GM12875 (cell line): ENCODE measurements around the gene BTBD2.
A peak's percentile ranks its signal among the peaks of the same experiment; 100 is the strongest.

Experiments
- H3K4me3 ChIP-seq: one replicate; pipeline ENCODE4 v1.5.1; 2011; ENCODE audit warnings: low read depth, low read length, control low read depth
- TF ChIP-seq, protein P1 (sequence below): IDR thresholded peaks from 2 replicates; pipeline ENCODE4 v1.5.1; 2011; ENCODE audit warnings: low read depth, mild to moderate bottlenecking, control low read depth, inconsistent platforms, low read length, moderate library complexity, borderline replicate concordance; ENCODE audit not compliant: insufficient read depth

Gene BTBD2

DNA sequence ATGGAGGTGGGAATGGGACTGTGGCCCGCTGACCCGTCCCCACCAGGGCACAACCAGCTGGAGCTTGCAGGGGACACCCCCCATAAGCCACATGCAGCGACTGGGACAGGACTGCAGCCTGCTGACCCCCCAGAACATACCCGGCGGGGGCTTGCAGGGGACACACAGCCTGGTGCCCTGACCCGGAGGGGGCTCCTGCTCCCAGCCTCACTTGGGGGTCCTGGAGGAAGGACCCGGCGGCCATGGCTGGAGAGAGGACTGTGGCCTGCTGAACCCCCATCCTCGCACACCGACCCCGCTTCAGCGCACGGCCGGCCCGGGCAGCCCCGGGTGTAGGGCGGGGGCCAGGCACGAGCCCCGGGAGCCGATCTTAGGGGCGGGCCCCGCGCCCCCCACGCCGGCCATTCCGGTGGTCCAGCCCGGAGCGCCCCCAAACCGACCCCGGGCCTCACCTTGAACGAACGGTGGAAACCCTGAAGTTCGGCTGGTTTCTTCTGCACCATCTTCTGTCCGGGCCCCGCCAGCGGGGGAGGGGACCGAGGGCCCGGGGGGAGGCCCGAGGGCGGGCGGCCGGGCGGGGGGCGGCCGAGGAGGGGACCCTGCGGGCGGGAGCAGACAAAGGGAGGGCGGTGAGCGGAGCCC, 35.0 kb upstream of the BTBD2 start:
- peak overlapping the region; percentile 96 for H3K4me3 ChIP-seq
- TF ChIP-seq, protein P1, sequence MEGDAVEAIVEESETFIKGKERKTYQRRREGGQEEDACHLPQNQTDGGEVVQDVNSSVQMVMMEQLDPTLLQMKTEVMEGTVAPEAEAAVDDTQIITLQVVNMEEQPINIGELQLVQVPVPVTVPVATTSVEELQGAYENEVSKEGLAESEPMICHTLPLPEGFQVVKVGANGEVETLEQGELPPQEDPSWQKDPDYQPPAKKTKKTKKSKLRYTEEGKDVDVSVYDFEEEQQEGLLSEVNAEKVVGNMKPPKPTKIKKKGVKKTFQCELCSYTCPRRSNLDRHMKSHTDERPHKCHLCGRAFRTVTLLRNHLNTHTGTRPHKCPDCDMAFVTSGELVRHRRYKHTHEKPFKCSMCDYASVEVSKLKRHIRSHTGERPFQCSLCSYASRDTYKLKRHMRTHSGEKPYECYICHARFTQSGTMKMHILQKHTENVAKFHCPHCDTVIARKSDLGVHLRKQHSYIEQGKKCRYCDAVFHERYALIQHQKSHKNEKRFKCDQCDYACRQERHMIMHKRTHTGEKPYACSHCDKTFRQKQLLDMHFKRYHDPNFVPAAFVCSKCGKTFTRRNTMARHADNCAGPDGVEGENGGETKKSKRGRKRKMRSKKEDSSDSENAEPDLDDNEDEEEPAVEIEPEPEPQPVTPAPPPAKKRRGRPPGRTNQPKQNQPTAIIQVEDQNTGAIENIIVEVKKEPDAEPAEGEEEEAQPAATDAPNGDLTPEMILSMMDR = no peak

DNA sequence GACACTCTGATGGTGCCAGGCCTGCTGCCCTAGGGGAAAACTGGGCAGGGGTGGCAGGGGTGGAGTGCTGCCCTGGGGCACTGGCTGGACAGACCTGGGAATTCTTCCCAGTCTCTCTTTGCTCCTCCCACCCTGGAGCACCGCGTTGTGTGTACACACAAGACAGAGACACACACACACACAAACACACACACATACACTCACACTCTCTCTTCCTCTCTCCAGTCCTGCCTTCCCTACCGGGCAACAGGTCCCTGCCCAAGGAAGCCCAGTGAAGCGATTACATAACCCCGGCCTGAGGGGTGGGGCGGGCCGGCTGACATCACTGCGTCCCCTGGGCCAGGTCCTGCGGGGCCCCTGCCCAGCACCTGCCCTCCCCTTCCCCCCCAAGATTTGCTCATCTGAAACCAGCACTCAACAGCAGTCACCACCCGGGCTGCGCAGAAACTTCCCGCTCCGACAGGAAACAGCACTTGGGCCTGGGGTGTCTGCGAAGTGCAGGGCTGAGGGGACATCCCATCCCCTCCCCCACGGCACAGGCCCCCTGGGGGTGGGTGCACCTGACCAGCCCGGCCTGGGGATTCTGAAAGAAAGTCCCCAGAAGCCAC, 34.3 kb upstream of the BTBD2 start:
- TF ChIP-seq, protein P1 = no peak
- peak overlapping the region; percentile 96 for H3K4me3 ChIP-seq

DNA sequence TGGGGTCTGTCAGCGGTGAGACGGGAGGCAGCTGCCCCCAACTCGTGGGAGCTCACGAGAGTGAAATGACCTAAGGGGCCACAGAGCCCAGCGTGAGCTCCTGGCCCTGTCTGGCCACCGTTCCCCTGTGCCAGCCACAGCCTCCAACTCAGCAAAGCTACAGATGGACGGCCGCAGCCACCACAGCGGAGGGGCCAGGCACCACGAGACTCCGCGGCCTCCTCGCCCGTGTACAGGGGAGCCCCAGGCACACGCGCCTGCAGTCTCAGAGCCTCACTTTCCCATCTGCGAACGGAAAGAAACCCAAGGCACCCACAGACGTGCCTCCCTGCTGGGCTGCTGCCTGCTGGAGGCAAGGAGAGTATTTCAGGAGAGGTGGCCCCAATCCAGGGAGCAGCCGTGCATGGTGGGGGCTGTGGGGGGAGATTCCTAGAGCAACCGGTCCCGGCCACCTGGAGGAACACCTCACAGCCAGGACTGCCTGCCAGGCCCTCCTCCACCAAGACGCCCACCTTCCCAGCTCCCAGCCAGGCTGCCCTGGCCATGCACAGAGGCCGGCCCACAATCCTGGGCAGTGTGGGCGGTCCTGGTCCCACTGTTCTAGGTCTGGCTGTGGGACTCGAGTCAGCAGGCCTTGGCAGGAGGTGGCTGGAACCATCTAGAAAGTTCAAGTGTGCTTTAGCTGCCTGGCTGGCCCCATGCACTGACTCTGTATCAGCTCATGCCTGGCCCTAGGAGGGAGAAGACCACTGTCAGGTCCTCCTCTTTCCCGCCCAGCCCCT, 33.6 kb upstream of the BTBD2 start:
- H3K4me3 ChIP-seq = peak overlapping the region; percentile 96
- TF ChIP-seq, protein P1 = no peak

DNA sequence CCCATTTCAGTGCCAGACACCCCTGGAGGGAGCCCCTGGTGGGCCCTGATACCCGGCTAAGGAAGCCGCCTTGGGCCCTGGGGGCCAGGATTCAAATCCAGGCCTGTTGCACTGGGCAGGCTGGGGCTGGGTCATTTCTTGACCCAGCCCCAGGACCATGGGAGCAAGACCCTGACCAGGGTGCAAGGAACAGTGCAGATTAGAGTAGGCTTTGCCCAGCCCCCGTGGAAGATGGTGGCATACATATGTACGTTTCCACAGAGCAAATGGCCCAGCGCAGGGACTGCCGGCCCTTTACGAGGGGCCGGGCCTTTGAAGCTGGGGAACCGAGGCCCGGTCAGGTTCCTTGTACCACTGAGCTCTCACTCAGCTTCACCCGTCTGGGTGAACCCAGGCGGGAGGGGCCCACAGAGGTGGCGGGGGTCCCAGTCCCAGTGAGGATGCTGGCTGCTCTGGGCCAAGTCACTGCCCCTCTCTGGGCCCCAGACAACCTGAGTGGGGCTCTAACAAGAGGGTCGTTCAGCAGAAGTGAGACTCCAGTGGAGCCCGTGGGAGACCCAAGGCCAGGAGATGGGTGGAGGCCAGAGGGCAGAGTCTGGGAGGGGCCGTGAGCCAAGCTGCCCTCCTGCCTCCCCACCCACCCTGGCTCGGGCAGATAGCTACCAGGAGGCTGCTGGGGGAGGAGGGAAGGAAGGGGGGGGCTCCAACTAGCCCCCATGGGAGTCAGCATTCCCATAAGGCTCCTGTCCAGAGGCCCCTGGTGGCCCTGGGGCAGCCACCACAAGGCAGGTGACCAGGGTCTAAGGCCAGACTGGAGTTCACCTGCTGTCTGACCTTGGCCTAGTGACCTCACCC, 32.8 kb upstream of the BTBD2 start:
- H3K4me3 ChIP-seq = peak overlapping the region; percentile 96
- TF ChIP-seq, protein P1 = no peak

DNA sequence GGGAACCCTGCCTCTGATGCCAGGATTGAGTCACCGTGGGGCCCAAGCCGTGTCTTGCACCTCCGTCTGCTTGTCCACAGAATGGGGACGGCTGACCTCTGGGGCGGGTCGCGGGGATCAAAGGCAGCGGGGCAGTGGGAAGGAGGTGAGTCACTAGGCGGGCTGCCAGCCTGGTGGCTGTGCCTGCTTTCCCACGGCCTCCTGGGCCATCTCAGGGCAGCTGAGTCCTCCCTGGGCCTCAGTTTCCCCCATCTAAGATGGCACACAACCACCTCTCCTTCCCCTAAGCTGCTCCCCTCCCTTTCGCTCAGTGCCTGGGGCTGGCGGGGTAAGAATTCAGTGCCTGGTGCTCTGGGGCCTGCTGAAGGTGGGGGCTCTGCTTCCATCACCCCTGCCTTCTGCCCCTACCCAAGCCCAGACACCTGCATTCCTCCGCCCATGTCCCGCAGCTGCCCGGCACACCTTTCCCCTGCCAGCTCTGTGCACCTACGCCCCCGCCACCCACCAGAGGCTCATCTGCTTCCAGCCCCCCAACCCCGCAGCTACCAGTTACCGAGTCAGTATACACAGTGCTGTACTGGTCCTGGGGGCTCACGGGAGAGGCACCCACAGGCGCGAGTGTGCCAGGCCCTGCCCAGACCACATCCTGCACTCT, 32.1 kb upstream of the BTBD2 start:
- H3K4me3 ChIP-seq = no peak overlapping the region
- TF ChIP-seq, protein P1 = no peak

DNA sequence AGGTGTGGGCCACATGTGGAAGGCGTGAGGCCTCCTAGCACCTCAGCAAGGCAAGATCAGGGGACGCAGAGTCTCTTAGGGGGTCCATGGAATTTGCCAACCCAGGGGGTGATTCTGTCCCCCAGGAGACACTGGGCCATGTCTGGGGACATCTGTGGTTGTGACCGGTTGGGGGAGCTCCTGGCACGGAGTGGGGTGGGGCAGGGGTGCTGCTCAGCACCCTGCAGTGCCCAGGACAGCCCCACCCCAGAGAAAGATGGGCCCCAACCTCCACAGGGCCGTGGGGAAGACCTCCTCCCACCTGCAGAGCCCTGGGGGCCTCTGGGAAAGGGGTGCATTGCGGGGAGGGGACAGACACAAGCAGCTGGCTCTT, 31.5 kb upstream of the BTBD2 start:
- no peak overlapping the region for H3K4me3 ChIP-seq
- TF ChIP-seq, protein P1 = peak; percentile 11; the same call in 1 of the 2 replicates
